Measurements from ENCODE around the gene CATSPERE.
"Not testable (repeated sequence)": the region's sequence is repeated elsewhere in the genome, so short reads cannot be mapped to it uniquely, and the experiment has no call there.

Gene CATSPERE

DNA sequence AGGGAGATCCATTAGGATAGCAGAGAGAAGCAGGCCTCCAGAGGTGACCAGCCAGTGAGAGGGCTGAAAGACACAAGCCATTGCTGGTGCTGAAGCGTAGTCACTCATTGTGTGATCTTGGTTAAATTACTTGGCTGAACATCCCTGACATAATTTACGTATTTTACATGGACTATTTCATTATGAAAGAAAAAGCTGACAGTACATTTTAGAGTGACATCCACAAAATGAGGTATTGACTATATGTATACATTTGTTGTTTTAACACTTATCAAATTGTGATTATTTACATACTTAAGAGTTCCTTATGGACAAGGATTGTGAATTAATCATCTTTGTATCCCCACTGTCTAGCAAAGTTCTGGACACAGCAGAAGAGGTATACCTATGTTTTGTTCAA is 206.7 kb downstream of the CATSPERE start:
- Mint-ChIP-seq H3K36me3 (ENCODE audit: low read depth) (peaks cover 22% of the 10 kb centered on the region), H3K4me1 (peaks cover 24% of the 10 kb centered on the region), H3K9me3 (peaks cover 9% of the 10 kb centered on the region), H3K27ac (no peak overlapping the region), H3K27me3 (ENCODE audit: low read depth) (no peaks in the 10 kb centered on the region), H3K4me3 (no peak overlapping the region)
- TF ChIP-seq, protein P1, sequence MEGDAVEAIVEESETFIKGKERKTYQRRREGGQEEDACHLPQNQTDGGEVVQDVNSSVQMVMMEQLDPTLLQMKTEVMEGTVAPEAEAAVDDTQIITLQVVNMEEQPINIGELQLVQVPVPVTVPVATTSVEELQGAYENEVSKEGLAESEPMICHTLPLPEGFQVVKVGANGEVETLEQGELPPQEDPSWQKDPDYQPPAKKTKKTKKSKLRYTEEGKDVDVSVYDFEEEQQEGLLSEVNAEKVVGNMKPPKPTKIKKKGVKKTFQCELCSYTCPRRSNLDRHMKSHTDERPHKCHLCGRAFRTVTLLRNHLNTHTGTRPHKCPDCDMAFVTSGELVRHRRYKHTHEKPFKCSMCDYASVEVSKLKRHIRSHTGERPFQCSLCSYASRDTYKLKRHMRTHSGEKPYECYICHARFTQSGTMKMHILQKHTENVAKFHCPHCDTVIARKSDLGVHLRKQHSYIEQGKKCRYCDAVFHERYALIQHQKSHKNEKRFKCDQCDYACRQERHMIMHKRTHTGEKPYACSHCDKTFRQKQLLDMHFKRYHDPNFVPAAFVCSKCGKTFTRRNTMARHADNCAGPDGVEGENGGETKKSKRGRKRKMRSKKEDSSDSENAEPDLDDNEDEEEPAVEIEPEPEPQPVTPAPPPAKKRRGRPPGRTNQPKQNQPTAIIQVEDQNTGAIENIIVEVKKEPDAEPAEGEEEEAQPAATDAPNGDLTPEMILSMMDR (IDR thresholded peaks at IDR 0.05; ENCODE audit: unreplicated experiment in 3 of 3) = no peak

DNA sequence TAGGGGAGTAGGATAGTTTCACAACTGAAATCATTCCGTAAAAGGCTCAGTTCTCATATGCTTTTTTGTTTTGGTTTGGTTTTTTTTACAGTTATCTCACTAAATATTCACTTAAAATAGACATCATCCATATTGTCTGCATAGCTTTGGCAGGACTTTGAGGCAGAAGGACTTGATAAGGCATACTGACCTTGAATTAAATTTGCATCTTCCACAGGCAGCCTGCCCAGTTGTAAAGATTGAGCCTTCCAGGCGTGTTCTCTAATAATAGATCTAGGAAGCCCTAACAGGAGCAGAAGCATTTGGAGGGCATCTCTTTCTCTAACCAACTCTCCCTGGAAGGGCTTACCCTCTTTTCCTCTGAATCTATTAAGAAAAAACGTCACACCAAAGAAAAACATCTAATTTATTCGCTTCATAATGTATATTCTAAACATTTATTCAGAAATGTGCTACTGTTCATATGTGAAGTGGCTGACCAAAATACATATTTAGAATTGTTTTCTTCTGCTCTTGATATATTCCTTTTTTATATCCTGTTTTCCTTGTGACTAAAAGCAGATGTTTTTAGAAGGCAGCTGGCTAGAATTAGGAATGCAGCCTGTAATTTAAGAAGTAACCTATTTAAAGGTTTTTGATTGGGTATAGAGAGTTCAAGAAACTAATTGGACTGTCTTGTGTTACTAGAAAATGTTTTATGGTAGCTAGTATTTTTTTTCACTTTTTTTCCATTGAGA is 212.0 kb downstream of the CATSPERE start:
- peak overlapping the region in 2 of 3 experiments; percentile 46 to 71 for H3K4me3 Mint-ChIP-seq
- H3K27me3 Mint-ChIP-seq (ENCODE audit: low read depth) = no peaks in the 10 kb centered on the region
- H3K27ac Mint-ChIP-seq = peak overlapping the region; percentile 92 to 99 (median 94)
- TF ChIP-seq, protein P1 (IDR thresholded peaks at IDR 0.05; ENCODE audit: unreplicated experiment in 3 of 3) = no peak
- H3K9me3 Mint-ChIP-seq = peaks cover 9% of the 10 kb centered on the region
- peaks cover 48% of the 10 kb centered on the region for H3K4me1 Mint-ChIP-seq
- H3K36me3 Mint-ChIP-seq (ENCODE audit: low read depth) = peaks cover 35% of the 10 kb centered on the region

DNA sequence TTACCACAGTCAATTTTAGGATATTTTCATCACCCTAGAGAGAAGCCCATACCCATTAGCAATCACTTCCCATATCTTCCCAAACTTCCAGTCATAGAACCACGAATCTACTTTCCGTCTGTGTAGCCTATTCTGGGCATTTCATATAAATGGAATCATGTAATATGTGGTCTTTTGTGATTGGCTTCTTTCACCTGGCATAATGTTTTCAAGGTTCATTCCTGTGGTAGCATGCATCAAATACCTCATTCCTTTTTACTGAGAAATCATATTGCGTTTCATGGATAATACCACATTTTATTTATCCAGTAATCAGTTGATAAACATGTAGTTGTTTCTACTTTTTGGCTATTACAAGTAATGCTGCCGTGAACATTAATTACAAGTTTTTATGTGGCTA is 213.4 kb downstream of the CATSPERE start:
- peaks cover 9% of the 10 kb centered on the region for H3K9me3 Mint-ChIP-seq
- peaks cover 51% of the 10 kb centered on the region for H3K4me1 Mint-ChIP-seq
- peak overlapping the region; percentile 50 to 99 (median 94) for H3K27ac Mint-ChIP-seq
- TF ChIP-seq, protein P1 (IDR thresholded peaks at IDR 0.05; ENCODE audit: unreplicated experiment in 3 of 3) = no peak
- peaks cover 39% of the 10 kb centered on the region for H3K36me3 Mint-ChIP-seq (ENCODE audit: low read depth)
- H3K4me3 Mint-ChIP-seq = peak overlapping the region in 1 of 3 experiments; percentile 21
- no peaks in the 10 kb centered on the region for H3K27me3 Mint-ChIP-seq (ENCODE audit: low read depth)

DNA sequence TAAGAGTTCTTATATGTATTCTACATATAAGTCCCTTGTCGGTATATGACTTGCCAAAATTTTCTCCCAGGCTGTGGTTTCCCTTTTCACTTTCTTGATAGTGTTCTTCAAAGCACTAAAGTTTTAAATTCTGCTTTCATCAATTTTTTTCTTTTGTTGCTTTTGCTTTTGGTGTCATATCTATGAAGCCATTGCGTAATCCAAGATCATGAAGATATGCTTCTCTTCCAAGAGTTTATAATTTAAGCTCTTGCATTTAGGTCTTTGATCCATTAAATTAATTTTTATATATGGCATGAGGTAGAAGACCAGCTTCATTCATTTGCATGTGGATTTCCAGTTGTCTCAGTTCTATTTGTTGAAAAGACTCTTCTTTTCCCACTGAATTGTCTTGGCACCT is 214.1 kb downstream of the CATSPERE start:
- TF ChIP-seq, protein P1 (IDR thresholded peaks at IDR 0.05; ENCODE audit: unreplicated experiment in 3 of 3) = no peak
- peaks cover 51% of the 10 kb centered on the region for H3K4me1 Mint-ChIP-seq
- H3K27ac Mint-ChIP-seq = peak overlapping the region; percentile 67 to 99 (median 94)
- no peak overlapping the region for H3K4me3 Mint-ChIP-seq
- no peaks in the 10 kb centered on the region for H3K27me3 Mint-ChIP-seq (ENCODE audit: low read depth)
- peaks cover 9% of the 10 kb centered on the region for H3K9me3 Mint-ChIP-seq
- H3K36me3 Mint-ChIP-seq (ENCODE audit: low read depth) = peaks cover 42% of the 10 kb centered on the region

DNA sequence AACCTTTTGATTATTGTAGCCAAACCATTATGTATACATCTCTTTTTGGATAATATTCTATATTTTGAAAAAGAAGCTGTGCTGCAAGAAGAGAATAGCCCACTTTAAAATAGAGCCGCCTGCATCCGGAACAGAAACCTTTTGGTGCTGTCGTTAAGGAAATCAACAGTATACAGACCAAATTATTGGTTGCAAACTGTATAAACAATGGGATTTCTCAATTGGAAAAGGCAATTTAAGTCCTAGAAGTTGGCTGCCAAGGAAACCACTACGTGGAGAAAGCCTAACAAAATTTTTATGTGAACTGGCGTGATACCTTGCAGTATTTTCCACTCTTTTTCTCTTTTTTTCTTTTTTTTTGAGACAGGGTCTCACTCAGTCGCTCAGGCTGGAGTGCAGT is 217.6 kb downstream of the CATSPERE start:
- Mint-ChIP-seq H3K36me3 (ENCODE audit: low read depth) (peaks cover 48% of the 10 kb centered on the region), H3K4me3 (no peak overlapping the region), H3K27me3 (ENCODE audit: low read depth) (no peaks in the 10 kb centered on the region), H3K9me3 (no peaks in the 10 kb centered on the region), H3K27ac (no peak overlapping the region), H3K4me1 (peaks cover 25% of the 10 kb centered on the region)
- TF ChIP-seq, protein P1 (IDR thresholded peaks at IDR 0.05; ENCODE audit: unreplicated experiment in 3 of 3) = no peak

DNA sequence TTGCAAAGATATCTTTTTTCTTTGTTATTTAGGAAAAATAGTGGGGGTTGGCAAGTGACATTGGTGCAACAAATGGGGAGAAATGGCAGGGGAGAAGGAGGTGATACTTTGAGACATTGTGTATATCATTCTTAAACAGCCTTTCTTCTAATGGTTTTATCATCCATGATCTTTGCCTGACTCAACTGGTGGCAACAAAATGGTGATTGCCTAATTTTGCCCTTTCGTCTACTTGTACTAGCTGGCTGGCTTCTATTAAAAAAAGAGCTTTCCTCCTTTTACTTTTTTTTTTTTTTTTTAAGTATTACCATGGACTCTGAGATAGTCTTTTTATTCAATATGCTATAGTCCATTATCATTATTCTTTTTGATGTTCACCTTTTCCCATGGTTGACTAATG is 219.6 kb downstream of the CATSPERE start:
- no peak overlapping the region for H3K27ac Mint-ChIP-seq
- peaks cover 8% of the 10 kb centered on the region for H3K4me1 Mint-ChIP-seq
- H3K4me3 Mint-ChIP-seq = no peak overlapping the region
- H3K36me3 Mint-ChIP-seq (ENCODE audit: low read depth) = peaks cover 41% of the 10 kb centered on the region
- no peaks in the 10 kb centered on the region for H3K27me3 Mint-ChIP-seq (ENCODE audit: low read depth)
- TF ChIP-seq, protein P1 (IDR thresholded peaks at IDR 0.05; ENCODE audit: unreplicated experiment in 3 of 3) = no peak
- no peaks in the 10 kb centered on the region for H3K9me3 Mint-ChIP-seq

DNA sequence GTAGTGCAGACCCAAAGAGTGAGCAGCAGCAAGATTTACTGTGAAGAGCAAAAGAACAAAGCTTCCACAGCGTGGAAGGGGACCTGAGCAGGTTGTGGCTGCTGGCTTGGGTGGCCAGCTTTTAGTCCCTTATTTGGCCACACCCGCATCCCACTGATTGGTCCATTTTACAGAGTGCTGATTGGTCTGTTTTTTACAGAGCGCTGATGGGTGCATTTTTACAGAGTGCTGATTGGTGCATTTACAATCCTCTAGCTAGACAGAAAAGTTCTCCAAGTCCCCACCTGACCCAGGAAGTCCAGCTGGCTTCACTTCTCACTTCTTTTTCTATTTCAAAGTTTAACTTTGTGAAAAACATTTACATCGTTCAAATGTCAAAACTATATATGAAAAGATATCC is 221.0 kb downstream of the CATSPERE start:
- H3K4me1 Mint-ChIP-seq; H3K27ac Mint-ChIP-seq; H3K4me3 Mint-ChIP-seq; H3K27me3 Mint-ChIP-seq (ENCODE audit: low read depth); H3K9me3 Mint-ChIP-seq: not testable (repeated sequence)
- peaks cover 45% of the 10 kb centered on the region for H3K36me3 Mint-ChIP-seq (ENCODE audit: low read depth)

Measured in nephron (organoid).